A549 (cell line): ENCODE data around the gene ZRANB1.

Source experiments
- CEBPB ChIP-seq, 2 experiments: fragments of >200 bp in 1 of 2; sonication (Bioruptor Twin) in 1 of 2; formaldehyde crosslinking in 1 of 2; IDR thresholded peaks; 2 replicates each; pipeline ENCODE4 v1.6.1; 2012 to 2016
- CHD4 ChIP-seq: fragments of 200-600 bp; sonication (generic); IDR thresholded peaks from 2 replicates; pipeline ENCODE4 v1.6.1; 2016; ENCODE audit warnings: antibody characterized with exemption, mild to moderate bottlenecking, borderline replicate concordance
- EP300 ChIP-seq, 2 experiments: fragments of >200 bp; sonication (Bioruptor Twin); formaldehyde crosslinking; IDR thresholded peaks; 2 replicates in 1 of 2; 3 replicates in 1 of 2; pipeline ENCODE4 v1.6.1; 2016 to 2017
- HOXB5 ChIP-seq: fragments of 250-450 bp; sonication (Bioruptor Pico); IDR thresholded peaks from 2 replicates; pipeline ENCODE4 v1.5.0; 2020; ENCODE audit warnings: mild to moderate bottlenecking, moderate library complexity
- JUNB ChIP-seq: fragments of >200 bp; sonication (Bioruptor Twin); formaldehyde crosslinking; IDR thresholded peaks from 2 replicates; pipeline ENCODE4 v1.6.1; 2016
- MAFK ChIP-seq: fragments of 450-650 bp; IDR thresholded peaks from 2 replicates; pipeline ENCODE4 v1.6.1; 2014; ENCODE audit not compliant: partially characterized antibody
- POLR2A ChIP-seq: IDR thresholded peaks from 2 replicates; pipeline ENCODE4 v1.6.1; 2012; ENCODE audit warnings: mild to moderate bottlenecking, low read length
- POLR2AphosphoS2 ChIP-seq: conservative IDR thresholded peaks from 2 replicates; pipeline ENCODE4 v1.6.1; 2012; ENCODE audit warnings: low read length, improper control_type of control experiment, inconsistent platforms
- TF ChIP-seq, protein P1 (sequence below): fragments of >200 bp; sonication (Bioruptor Twin); formaldehyde crosslinking; IDR thresholded peaks from 3 replicates; pipeline ENCODE4 v1.5.1; 2016
- TF ChIP-seq, protein P2 (sequence below): IDR thresholded peaks from 2 replicates; pipeline ENCODE4 v1.6.1; 2012

DNA sequence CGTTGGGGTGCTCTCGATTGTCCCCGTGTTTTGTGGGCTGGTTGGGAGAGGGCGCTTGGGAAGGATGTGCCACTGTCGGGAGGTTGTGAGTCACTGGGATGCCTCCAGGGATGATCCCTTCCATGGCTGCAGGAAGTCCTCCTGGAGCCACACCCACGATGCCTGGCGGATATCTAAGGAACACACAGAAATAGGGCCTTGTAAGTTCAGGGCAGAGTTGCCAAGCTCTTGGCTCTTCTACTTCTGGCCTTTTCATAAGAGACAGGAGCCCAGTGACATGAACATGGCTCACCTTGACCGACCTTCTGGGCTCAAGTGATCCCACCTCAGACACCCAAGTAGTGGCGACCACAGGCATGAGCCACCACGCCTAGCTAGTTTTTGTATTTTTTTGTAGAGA lies 47.6 kb downstream of the ZRANB1 start:
- TF ChIP-seq, protein P1, sequence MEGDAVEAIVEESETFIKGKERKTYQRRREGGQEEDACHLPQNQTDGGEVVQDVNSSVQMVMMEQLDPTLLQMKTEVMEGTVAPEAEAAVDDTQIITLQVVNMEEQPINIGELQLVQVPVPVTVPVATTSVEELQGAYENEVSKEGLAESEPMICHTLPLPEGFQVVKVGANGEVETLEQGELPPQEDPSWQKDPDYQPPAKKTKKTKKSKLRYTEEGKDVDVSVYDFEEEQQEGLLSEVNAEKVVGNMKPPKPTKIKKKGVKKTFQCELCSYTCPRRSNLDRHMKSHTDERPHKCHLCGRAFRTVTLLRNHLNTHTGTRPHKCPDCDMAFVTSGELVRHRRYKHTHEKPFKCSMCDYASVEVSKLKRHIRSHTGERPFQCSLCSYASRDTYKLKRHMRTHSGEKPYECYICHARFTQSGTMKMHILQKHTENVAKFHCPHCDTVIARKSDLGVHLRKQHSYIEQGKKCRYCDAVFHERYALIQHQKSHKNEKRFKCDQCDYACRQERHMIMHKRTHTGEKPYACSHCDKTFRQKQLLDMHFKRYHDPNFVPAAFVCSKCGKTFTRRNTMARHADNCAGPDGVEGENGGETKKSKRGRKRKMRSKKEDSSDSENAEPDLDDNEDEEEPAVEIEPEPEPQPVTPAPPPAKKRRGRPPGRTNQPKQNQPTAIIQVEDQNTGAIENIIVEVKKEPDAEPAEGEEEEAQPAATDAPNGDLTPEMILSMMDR, result no peak
- TF ChIP-seq HOXB5 (CRISPR knock-in tag), result no peak
- no peak for TF ChIP-seq JUNB
- no peak for TF ChIP-seq CEBPB (IDR thresholded peaks at IDR 0.05)
- TF ChIP-seq MAFK, result no peak
- TF ChIP-seq POLR2A, result no peak
- no peak for TF ChIP-seq POLR2AphosphoS2
- TF ChIP-seq EP300 (IDR thresholded peaks at IDR 0.05), result no peak
- TF ChIP-seq CHD4, result no peak
- TF ChIP-seq, protein P2, sequence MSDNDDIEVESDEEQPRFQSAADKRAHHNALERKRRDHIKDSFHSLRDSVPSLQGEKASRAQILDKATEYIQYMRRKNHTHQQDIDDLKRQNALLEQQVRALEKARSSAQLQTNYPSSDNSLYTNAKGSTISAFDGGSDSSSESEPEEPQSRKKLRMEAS, result no peak
